Smooth muscle cell of the coronary artery (primary cell): ENCODE results near the gene TRIM31. TPM values are rescaled to one million over a fixed set of nuclear protein-coding genes. Genes with fewer than 3 reads are reported as not detected.

Experiments
- total RNA-seq: library from RNA; depleted of rRNA; stranded (reverse); fragments of >200 nt; gene quantifications from 2 replicates; pipeline ENCODE4 v1.2.3, GENCODE V29; 2014; ENCODE audit warnings: low replicate concordance

Gene TRIM31
- total RNA-seq, result 0.12 TPM in 1 of 2 replicates, not detected in the other

GRCh38 chr6:30113003-30113759, at the start of gene TRIM31:
TSS of gene TRIM31 (minus strand) at chr6:30113090. CDS start at chr6:30112805, 285 bp downstream.

DNA sequence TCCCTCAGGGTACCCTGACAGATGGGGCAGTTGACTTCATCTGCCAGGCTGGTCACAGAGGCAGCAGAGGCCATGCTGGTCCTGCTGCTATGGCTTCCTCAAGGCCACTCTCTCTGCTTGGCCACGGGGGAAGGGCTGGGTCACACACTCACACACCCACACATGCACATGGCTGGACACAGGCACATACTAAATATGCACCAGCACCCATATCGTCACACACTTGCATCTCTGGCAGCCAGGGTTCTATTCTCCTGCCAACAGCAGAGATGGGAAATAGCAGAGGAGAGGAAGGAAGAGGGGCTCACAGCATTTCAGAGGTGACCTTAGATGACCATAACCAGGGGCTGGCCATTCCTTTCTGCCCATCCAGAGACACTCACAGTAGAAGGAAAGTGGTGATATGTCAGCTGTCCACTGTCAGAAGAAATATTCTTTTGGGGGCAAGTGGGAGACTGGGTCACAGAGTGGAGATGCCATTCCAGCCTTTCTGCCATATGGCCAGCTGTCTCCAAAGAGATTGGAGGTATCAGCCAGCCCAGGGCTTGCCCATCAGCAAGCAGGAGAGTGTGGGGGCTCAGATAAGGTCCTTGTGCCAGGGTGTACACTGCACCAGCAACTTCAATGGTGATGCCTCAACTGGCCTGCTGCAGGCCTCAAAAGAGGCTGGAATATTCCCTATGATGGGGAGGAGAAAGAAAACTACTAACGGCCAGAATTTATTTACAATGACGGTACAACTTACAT, 48.1 kb upstream of the TRIM31 start, which contains the start of gene TRIM10:
TSS of gene TRIM10 (minus strand) at position 427 of the 747 bp plus-strand sequence. CDS start at position 74, 353 bp downstream.

GRCh38 chr6:30135757-30136156, 22.9 kb upstream of the TRIM31 start, which contains the start of gene TRIM40:
TSS of gene TRIM40 (plus strand) at chr6:30136140. CDS start at chr6:30137037, 897 bp downstream.

GRCh38 chr6:30075094-30075789, 37.6 kb downstream of the TRIM31 start, which contains the start of gene RNF39:
TSS of gene RNF39 (minus strand) at chr6:30075769. CDS start at chr6:30075585, 184 bp downstream.

DNA sequence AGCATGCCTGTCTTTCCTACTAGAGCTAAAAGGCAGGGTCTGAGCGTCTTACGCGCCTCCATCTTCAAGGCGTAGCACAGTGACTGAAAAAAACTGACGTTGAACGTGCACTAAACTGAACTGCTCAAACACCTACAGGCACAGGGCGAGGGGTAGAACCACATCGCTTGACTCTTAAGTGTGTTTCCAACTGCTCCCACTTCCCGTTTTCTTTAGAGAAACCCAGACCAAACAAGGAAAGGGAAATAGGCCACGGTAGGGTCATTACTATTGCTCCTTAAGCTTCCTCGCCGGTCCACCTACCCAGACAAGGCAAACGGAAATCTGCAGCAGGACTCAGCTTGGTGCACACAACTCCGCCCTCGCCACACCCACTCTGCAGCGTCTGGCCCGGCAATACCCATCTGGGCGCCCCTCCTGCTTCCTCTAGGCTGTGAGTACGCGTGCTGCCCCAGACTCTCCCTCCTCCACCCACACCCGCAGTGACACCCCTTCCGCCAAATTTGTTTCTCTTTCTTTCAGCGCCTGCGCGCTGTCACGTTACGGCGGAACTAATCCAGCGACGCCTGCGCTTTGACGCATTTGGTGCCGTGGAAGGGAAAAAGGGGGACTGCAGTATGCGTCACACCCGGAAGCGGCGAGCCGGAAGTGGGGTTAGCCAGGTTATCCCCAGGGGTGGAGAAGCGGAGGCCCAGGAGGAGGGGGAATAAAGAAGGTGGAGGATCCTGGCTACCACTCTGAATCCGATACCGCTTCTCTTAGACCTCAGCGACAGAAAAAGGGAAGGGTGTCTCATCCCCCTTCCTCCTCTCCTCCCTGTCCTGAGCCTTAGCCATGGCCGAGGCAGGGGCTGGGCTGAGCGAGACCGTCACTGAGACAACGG, 46.1 kb downstream of the TRIM31 start, which contains the start of gene PPP1R11:
TSS of gene PPP1R11 (plus strand) at position 622 of the 883 bp plus-strand sequence. CDS start at position 835, 213 bp downstream.

DNA sequence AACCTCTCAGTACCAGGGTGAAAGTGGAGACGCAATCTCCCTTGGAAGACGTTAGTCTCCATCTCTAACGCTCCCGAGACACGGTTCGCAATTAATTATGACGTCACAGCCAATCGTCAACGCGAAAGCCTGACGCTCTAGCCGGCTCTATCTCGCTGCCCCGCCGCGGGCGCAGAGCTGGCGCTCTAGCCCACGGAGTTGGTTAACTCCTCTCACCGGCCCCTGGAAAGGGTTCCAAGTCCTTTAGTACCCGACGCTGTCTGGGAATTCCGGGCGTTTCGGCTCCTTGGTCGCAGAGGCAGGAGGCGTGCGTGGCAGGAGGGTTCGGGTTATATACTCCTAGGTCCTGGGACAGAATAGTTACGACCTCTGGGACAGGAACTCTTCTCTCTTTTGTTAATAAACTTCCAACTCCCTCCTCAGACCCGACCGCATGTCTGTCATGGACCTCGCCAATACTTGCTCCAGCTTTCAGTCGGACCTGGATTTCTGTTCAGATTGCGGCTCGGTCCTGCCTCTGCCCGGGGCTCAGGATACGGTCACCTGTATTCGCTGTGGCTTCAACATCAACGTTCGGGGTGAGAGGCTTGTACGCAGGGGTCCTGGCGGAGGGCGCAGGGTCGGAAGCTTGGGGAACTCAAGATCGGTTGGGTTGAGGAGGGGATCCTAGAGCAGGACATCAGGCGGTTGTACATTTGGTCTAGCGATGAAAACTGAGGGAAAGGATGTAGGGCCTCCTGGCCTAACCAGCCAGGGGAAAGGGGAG, 51.6 kb downstream of the TRIM31 start, which contains the start of gene POLR1H:
TSS of gene POLR1H (plus strand) at position 174 of the 766 bp plus-strand sequence. CDS start at position 434, 260 bp downstream.

Other genes with a start within 250 kb of the TRIM31 start
- gene HLA-A, start 170.6 kb downstream of the TRIM31 start, total RNA-seq, result 455 and 497 TPM in 2 replicates
- 40.8 and 52.0 TPM in 2 replicates for gene POLR1H, start 51.8 kb downstream of the TRIM31 start, total RNA-seq
- 8.3 and 14.4 TPM in 2 replicates for gene PPP1R11, start 45.9 kb downstream of the TRIM31 start, total RNA-seq
- not detected in 2 replicates for gene RNF39, start 37.3 kb downstream of the TRIM31 start, total RNA-seq
- gene TRIM40, start 23.1 kb upstream of the TRIM31 start, total RNA-seq, result under 0.01 TPM in 1 of 2 replicates, not detected in the other
- not detected in 2 replicates for gene TRIM10, start 48.1 kb upstream of the TRIM31 start, total RNA-seq
- gene TRIM15, start 50.5 kb upstream of the TRIM31 start, total RNA-seq, result not detected in 2 replicates
- 18.6 and 21.9 TPM in 2 replicates for gene TRIM26, start 100.3 kb upstream of the TRIM31 start, total RNA-seq
- gene TRIM39, start 213.8 kb upstream of the TRIM31 start, total RNA-seq, result 6.7 and 7.6 TPM in 2 replicates
- gene RPP21, start 232.1 kb upstream of the TRIM31 start, total RNA-seq, result 11.7 and 24.4 TPM in 2 replicates